Measurements from ENCODE around the gene UBR7. TPM values are rescaled to one million over a fixed set of nuclear protein-coding genes. Genes with fewer than 3 reads are reported as not detected.

The UBR7 gene
- total RNA-seq, 1 experiment from 2014 or later: 28.9 TPM

- no peak for TF ChIP-seq KAT7 (CRISPR knock-in tag; IDR thresholded peaks at IDR 0.05; ENCODE audit: borderline replicate concordance)
- no peak for TF ChIP-seq NFATC4 (CRISPR knock-in tag; IDR thresholded peaks at IDR 0.05)
- TF ChIP-seq ZBTB43 (CRISPR knock-in tag; IDR thresholded peaks at IDR 0.05): no peak
- no peak for TF ChIP-seq STAT6 (CRISPR knock-in tag; conservative IDR thresholded peaks at IDR 0.05; ENCODE audit: low read depth)
Measured at GRCh38 chr14:93234798-93235197, 27.7 kb downstream of the UBR7 start (continued).

- DNase-seq (ENCODE audit: low spot score) (no peak), ATAC-seq (no peak)
- Mint-ChIP-seq H3K4me3 (no peak overlapping the region), H3K27ac (no peak overlapping the region), H3K4me1 (no peaks in the 10 kb centered on the region), H3K9me3 (no peaks in the 10 kb centered on the region), H3K27me3 (ENCODE audit: low read depth) (no peaks in the 10 kb centered on the region), H3K36me3 (peaks cover 23% of the 10 kb centered on the region)
- ChIA-PET POLR2A (interaction anchor here (0.6 kb wide), 1 partner anchor 11 kb away, joined by 3 read pairs; no protein-coding TSS in a partner anchor), CTCF (no interaction called here)
- no peak for TF ChIP-seq ZNF423 (CRISPR knock-in tag; IDR thresholded peaks at IDR 0.05)
- TF ChIP-seq TCF7 (CRISPR knock-in tag; IDR thresholded peaks at IDR 0.05; ENCODE audit: low read depth): no peak
- TF ChIP-seq GRHL2 (CRISPR knock-in tag; IDR thresholded peaks at IDR 0.05; ENCODE audit: insufficient replicate concordance, severe bottlenecking): no peak
- no peak for TF ChIP-seq CREM (CRISPR knock-in tag; IDR thresholded peaks at IDR 0.05)
- TF ChIP-seq HMGA2 (CRISPR knock-in tag; IDR thresholded peaks at IDR 0.05): no peak
- TF ChIP-seq ZNF121 (CRISPR knock-in tag; IDR thresholded peaks at IDR 0.05): no peak
- no peak for TF ChIP-seq ZNF425 (CRISPR knock-in tag; conservative IDR thresholded peaks at IDR 0.05)
- TF ChIP-seq MXD4 (CRISPR knock-in tag; IDR thresholded peaks at IDR 0.05; ENCODE audit: borderline replicate concordance): no peak
- no peak for TF ChIP-seq ZNF232 (CRISPR knock-in tag; IDR thresholded peaks at IDR 0.05)
- no peak for TF ChIP-seq ZNF532 (CRISPR knock-in tag; IDR thresholded peaks at IDR 0.05; ENCODE audit: borderline replicate concordance)
- no peak for TF ChIP-seq TEAD1 (CRISPR knock-in tag; IDR thresholded peaks at IDR 0.05)
- no peak for TF ChIP-seq ZBTB21 (CRISPR knock-in tag; IDR thresholded peaks at IDR 0.05; ENCODE audit: borderline replicate concordance)
- no peak for TF ChIP-seq AFF4 (CRISPR knock-in tag; IDR thresholded peaks at IDR 0.05; ENCODE audit: borderline replicate concordance)
- TF ChIP-seq MYBL2 (CRISPR knock-in tag; IDR thresholded peaks at IDR 0.05): no peak
- TF ChIP-seq GTF2I (CRISPR knock-in tag; conservative IDR thresholded peaks at IDR 0.05): no peak
- TF ChIP-seq NFATC4 (CRISPR knock-in tag; IDR thresholded peaks at IDR 0.05): no peak
- no peak for TF ChIP-seq PREB (CRISPR knock-in tag; IDR thresholded peaks at IDR 0.05; ENCODE audit: borderline replicate concordance)
Measured at GRCh38 chr14:93239869-93240677, 33.0 kb downstream of the UBR7 start.
